HG03097 (cell line): ENCODE results near the gene WAC.
"Not testable (repeated sequence)": the region's sequence is repeated elsewhere in the genome, so short reads cannot be mapped to it uniquely, and the experiment has no call there.

Experiments
- ATAC-seq: cut with Tn5 transposase; IDR thresholded peaks from one replicate; pipeline ENCODE4 v1.9.1; 2021; ENCODE audit not compliant: unreplicated experiment, low FRiP score

WAC gene

DNA sequence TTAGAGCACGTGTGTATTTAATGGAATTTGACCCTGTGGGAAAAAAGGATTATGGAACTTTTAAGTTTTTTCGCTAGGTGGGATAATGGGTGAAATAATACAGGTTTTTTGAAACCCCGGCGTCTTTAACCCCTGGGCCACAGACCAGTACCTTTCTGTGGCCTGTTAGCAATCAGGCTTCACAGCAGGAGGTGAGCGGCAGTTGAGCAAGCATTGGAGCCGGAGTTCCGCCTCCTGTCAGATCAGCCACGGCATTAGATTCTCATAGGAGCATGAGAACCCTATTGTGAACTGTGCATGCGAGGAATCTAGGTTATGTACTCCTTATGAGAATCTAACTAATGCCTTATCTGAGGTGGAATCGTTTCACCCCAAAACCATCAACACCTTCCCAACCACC lies 28.6 kb downstream of the WAC start:
- ATAC-seq: no peak

DNA sequence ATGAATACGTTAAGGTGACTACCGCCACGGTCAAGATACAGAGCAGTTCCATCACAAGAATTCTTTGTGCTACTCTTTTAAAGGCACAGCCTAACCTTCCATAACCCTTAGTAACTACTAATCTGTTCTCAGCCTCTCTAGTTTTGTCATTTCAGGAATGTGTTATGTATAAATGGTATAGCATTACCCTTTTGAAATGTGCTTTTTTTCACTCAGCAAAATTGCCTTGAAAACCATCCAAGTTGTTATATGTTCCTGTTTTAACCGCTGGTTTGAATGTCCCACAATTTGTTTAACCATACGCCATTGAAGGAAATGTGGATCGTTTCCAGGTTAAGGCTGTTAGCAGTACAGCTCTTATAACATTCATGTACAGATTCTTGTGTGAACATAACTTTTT lies 32.0 kb downstream of the WAC start:
- ATAC-seq: no peak

DNA sequence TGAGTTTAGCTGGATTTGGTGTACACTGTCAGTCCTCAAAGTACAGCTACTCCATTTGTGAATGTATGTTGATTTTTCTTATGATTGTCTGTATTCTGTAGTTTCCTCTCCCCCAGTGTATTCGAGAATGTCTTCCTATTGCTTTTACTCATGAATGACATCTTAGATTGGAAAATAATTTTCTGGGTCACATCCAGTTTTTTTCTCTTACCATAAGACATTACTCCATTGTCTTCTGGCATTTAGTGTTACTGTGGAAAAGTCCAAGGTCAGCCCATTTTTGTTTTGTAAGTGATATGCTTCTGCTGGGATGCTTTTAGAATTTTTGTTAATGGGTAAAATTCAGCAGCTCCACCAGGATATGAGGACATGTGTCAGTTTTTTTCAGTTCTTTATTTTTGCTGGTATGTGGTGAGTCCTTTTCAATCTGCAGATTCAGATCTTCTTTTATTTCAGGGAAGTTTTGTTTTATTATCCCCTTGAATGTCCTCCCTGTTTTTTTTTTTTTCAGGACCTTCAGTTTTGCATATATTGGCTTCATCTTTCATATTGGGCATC lies 33.6 kb downstream of the WAC start:
- no peak for ATAC-seq

DNA sequence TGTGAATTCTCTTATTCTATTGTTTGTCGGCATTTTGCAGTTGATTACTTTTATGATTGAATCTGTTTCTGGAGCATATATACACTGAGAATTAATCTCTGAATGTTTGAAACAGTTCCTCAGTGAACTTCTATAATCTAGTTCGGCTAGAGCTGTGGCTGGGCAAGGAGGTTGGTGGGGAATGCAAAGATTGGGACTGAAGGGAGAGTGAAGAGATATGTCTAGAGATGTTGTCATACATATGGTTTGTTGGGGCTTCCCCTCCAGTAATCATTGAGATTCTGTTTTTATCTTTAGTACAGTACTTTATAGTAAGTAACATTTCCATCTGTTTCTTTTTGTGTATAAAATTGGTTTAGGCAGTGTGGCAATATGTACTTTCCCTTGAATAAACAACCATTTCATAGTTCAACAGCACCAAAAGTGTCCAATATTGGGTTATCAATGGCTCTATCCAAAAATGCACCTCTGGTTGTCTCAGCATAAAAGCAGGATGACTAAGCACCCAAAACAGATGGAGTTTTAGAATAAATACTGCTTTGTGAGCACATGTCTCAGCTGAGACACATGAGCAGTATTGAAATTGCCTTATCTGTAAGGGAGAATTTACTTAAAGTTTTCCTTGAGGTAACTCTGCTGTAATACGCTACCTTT lies 36.7 kb downstream of the WAC start:
- ATAC-seq: no peak

DNA sequence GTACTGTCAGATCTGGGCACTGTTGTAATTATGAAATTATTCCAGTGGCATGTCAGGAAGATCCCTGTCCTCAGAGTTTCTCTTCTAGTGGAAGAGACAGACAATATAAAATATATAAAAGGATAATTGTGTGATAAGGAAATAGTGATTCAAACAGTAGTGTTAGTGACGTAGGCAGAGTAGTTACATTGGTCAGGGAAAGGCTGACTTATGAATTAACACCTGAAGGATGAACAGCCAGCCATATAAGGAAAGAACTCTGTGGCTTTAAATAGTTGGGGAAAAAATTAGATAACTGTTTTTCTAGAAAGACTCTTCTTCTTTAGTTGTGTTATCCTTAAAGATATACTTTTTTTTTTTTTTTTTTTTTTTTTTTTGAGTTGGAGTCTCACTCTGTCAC lies 37.7 kb downstream of the WAC start:
- no peak for ATAC-seq

DNA sequence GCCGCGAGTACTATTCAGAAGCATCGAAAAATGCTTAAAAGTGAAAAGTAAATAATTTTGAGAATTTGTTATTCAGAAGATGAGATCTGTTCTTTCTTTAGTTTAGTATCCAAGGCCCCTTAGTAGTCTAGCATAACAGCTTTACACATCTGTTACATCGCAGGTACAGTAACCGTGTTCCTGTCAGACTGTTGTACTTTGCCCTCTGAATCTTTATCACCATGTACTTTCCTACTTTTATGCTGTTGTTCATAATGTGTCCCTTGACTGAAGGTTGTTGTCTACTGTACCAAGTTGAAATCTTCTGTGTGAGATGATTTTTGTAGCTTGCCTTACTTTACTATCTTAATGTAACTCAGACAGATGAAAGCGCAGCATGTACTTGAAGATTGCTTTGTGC lies 38.3 kb downstream of the WAC start:
- ATAC-seq: no peak

DNA sequence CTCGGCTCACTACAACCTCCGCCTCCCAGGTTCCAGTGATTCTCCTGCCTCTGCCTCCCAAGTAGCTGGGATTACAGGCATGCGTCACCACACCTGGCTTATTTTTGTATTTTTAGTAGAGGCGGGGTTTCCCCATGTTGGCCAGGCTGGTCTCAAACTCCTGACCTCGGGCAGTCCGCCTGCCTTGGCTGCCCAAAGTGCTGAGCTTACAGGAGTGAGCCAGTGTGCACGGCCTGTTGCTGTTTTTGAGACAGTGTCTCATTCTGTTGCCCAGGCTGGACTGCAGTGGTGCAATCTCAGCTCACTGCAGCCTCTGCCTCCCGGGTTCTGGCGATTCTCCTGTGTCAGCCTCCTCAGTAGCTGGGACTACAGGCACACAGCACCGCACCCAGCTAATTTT lies 41.3 kb downstream of the WAC start:
- ATAC-seq: not testable (repeated sequence)

DNA sequence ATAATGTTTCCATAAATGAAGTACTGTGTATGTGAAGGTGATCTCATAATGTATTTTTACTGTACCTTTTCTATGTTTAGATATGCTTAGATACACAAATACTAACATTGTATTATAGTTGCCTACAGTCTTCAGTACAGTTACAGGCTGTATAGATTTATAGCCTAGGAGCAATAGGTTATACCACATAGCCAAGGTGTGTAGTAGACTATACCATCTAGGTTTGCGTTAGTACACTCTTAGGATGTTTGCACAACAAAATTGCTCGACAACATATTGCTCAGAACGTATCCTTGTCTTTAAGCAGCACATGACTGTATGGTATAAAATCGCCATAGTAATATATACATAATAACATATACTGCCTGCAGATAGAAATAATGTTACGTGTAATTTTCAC lies 42.9 kb downstream of the WAC start:
- no peak for ATAC-seq

DNA sequence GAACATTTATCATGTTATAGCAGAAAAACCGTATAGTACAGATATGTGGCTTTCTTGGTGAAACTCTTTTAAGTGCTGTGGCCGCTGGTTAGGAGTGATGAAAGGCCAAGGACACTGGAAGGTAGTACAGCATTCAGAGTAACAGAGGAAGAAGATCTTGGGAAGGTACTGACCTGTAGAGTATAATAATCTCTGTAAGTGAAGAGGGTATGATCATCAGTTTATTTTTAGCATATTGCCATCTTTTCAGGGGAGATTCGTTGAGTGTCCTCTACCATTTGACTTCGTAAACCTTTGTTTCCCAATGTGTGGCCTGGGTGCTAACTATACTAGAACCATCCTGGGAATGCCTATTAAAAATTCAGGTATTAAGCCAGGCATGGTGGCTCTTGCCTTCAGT lies 44.6 kb downstream of the WAC start:
- no peak for ATAC-seq

DNA sequence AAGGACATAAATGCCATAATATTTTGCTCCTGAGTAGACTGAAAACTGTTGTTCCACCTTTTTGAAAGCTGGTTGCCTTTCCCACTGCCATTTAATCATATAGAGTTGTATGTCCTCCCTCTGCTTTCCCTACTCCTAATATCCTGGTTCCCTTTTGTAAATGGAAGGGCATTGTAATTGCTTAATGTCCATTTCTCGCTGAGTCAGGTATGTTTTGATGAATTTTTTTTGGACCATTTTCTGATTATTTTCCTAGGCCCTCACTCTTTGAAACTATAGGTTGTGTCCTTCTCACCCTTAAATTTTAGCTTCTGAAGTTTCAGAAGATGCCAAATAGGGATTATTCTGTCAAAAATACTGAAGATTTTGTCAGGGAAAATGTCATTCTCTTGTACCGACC lies 45.5 kb downstream of the WAC start:
- no peak for ATAC-seq

DNA sequence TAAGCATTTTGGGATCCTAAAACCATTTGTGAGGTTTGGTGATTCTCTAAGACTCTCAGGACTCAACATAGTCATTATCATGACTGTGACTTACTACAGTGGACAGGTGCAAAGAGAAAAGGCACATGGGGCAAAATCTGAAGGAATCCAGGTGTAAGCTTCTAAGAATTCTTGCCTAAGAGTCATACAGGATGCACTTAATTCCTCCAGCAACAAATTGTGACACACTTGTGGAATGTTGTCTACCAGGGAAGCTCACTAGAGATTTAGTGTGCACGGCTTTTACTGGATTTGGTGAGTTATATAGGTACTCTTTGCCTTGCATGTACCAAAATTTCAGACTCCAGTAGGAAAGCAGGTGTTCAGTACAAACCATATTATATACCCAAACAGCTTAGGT lies 47.9 kb downstream of the WAC start:
- ATAC-seq: no peak

DNA sequence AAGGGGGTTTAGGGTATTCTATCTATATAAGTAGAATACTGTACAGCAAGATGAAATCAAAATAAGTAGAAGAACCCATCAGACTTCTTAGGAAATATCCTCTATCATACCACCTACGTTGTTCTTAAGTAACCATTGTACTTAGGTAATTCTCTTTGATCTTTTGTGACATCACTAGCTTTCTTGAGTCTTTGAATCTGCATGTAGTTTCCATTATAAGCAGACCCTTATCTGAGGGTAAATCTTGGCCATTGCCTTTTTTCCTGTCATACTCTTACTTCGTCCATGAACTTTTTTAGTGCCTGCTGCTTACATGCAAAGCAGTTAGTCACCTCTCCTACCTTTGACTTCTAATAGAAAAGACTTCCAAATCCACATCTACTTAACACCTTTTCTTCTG lies 49.0 kb downstream of the WAC start:
- ATAC-seq: no peak

DNA sequence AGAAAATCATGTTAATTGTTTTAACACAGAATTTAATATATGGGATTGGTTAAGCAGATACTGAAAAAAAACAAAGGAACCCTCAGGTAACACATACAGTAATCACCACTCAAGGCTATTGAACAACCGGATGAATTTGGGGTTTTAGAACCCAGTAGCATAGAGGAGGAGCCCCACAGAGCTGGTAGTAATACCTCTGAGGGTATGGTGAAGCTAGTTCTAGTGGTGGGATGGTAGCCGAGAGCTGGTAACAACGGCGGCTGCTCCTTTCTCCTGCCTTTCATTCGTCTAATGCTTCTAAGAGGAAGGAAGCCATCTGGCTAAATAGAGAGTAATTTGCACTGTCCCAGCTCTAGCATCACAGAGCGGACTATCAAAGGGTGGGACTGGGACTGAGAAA lies 52.2 kb downstream of the WAC start:
- no peak for ATAC-seq

DNA sequence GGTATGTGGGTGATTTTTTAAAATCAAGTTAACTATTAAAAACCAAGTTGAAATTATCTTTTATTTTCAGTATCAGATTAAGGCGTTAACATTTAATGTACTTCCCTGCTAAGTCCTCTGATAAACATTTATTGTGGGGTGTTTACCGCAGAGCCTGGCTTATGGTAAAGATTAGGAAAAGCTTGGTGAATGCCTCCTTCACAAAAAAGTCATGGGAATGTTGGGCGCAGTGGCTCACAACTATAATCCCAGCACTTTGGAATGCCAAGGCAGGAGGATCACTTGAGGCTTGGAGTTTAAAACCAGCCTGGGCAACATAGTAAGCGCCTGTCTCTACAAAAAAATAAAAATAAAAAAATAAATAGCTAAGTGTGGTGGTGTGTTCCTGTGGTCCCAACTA lies 53.3 kb downstream of the WAC start:
- ATAC-seq: no peak

DNA sequence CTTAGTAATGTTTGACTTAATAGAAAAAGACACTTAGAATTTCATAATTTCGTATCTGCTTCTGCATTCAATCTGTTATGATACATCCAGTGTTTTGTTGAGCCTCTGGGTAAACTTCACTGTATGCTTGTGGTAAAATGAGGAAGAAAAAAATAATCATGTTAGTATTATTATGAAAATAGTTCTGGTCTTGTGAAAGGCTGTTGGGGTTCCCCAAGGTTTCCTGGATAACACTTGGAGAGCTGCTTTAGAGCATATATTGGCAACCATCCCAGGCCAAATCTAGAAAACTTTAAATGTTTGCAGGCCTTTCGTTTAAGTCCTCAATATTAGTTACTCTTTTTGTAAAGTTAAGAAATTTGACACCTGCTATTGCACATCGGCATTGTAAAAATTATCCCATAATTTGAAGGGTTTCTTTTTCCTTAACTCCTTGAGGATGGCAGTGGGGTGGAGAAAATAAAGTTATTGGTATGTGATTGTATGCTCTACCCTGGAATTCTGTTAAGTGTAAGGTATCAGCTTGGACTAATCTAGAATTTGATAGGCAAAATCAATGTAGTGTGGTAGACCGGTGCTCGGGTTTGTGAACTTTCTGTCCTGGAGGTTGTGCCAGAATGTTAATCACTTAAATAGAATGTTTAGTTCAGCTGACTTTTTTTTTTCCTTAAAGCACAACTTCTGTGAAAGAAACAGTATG lies 54.5 kb downstream of the WAC start:
- ATAC-seq: no peak

DNA sequence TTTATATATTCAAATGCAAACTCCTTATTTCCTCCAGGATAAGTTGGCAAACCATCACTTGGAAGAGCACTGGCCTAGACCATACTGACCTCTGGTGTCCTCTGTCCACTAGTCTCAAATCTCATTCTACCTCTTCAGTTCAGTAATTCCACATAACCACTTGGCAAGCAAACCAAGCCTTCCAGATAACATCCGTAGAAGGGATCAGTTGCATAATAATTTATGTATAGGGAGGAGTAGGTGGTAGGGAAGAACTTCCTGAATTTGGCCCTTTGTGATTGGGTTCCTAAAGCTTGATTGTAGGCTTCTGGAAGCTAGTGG lies 55.0 kb downstream of the WAC start:
- ATAC-seq: no peak

DNA sequence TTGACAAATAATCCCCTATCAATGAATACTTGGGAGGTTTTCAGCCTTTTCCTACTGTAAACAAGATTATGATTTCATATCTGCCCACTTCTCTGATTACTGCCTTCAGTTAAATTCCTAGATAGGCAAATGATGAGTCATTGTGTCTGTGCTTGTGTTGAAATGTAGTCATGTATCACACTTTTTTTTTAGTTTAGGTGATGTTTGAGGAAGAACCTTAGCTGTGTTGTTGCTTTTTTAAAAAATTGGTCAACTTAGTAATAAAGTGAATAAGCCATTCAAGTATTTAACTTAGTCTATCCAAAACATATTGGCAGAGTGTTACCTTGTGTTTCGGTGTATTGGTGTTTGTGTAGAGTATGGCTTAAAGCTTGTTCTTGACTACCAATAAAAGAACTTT lies 60.0 kb downstream of the WAC start:
- ATAC-seq: no peak

DNA sequence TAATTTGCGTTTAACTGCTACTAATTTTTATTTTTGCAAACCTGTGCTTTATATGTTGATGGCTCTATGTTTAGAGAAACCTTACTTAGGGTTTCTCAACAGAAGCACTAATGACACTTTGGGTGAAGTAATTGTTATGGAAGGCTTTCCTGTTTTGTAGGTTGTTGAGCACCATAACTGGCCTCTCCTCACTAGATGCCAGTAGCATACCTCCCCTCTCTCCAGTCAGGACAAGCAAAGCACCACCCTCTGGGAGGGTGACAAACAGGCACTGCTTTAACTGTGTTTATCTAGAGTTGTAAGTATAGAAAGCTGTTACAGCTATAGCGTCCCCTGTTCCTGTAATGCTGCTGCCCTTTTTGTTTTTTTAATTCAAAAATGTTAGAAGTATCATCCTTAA lies 60.9 kb downstream of the WAC start:
- no peak for ATAC-seq

DNA sequence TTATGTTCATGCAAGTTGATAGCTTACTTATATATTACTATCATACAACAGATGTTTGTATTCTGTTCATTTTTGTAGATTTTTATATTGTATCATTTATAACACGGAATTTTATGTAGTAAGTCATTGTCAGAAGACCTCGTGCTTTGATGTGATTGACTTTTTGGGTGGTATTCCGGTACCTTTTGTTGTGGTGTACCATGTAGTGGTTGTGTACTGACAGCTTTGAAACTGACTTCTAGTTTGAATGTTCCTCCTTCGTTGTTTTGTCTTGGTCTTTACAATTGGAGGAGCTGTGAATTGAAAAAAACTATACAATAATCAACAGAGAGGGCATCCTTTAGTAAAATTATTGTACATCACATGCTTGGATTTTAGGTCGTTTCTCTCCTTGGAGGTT lies 61.5 kb downstream of the WAC start:
- no peak for ATAC-seq

DNA sequence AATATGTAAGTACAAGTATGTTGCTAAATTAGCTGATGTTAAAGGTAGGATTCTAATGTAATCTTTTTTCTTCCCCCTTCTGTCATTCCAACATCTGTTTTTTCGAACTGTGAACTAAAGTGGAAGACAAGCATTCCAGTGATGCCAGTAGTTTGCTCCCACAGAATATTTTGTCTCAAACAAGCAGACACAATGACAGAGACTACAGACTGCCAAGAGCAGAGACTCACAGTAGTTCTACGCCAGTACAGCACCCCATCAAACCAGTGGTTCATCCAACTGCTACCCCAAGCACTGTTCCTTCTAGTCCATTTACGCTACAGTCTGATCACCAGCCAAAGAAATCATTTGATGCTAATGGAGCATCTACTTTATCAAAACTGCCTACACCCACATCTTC lies 62.7 kb downstream of the WAC start:
- ATAC-seq: no peak

DNA sequence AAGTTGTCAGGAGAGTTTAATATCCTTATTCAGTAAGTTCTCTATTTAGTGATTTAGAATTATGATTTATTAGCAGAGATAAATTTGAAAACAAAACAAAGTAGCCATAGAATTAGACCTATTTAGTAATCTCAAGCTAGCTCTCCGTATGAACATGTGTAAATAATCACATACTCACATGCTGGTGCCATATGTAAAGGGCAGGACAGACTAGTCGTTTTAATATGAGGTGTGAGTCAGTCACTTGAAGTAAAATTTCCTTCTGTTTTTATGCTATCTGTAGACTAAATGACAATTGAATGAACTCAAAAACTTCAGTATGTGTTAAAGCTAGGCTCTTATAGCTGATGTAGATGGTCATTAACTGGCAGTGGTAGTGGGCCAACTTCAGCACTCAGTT lies 67.1 kb downstream of the WAC start:
- no peak for ATAC-seq

DNA sequence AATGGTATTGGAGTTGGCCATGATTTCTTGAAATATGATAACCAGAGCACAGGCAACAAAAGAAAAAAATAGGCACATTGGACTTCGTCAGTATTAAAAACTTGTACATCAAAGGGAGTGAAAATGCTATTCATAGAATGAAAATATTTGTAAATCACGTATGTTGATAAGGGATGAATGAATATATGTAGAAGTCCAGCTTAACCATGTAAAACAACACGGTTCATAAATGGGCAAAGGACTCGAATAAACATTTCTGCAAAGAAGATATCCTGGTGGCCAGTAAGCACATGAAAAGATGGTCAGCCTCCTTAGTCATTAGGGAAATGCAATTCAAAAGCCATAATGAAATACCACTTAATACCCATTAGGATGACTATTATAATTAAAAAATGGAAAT lies 68.1 kb downstream of the WAC start:
- no peak for ATAC-seq
